HCT116 (cell line): ENCODE measurements around the gene OPALIN.

ENCODE experiments used
- CTCF ChIP-seq, 3 experiments: fragments of 200-600 bp in 1 of 3; sonication (generic) in 1 of 3; IDR thresholded peaks in 2 of 3; conservative IDR thresholded peaks in 1 of 3; 2 replicates each; pipeline ENCODE4 v1.5.1; 2012 to 2017; ENCODE audit warnings: low read depth in 2 of 3, low read length in 2 of 3, antibody characterized with exemption in 1 of 3, borderline replicate concordance in 1 of 3, control low read depth in 1 of 3, mild to moderate bottlenecking in 1 of 3, mixed read lengths in 1 of 3, mixed run types in 1 of 3, moderate library complexity in 1 of 3; ENCODE audit not compliant: insufficient read depth in 1 of 3
- EZH2 ChIP-seq: fragments of 200-600 bp; sonication (generic); IDR thresholded peaks from 2 replicates; pipeline ENCODE4 v1.6.1; 2017; ENCODE audit warnings: antibody characterized with exemption, mixed run types
- JUND ChIP-seq: IDR thresholded peaks from 2 replicates; pipeline ENCODE4 v1.6.1; 2012
- POLR2A ChIP-seq: IDR thresholded peaks from 2 replicates; pipeline ENCODE4 v1.7.0; 2011; ENCODE audit warnings: borderline replicate concordance; ENCODE audit not compliant: insufficient read depth, insufficient read length; ENCODE audit errors: extremely low read depth
- REST ChIP-seq: IDR thresholded peaks from 2 replicates; pipeline ENCODE4 v1.6.1; 2012; ENCODE audit warnings: low read depth
- TF ChIP-seq, protein P1 (sequence below): IDR thresholded peaks from 2 replicates; pipeline ENCODE4 v1.6.1; 2012

DNA sequence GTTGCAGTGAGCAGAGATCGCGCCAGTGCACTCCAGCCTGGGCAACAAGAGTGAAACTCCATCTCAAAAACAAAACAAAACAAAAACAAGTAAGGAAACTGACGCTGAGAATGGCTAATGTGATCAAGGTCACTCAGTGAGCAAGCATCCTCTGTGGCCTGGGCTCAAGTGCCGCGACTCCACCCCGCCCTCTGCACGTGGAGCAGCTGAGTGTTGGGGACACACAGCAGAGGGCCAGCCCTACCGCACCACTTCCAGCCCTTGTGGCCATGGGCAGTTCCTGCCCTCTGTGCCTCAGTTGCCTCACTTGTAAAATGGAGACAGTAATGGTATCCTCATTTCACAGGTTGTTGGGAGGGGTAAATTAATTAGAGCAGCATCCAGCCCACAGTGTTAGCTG is 21.0 kb upstream of the OPALIN start:
- no peak for TF ChIP-seq CTCF (IDR thresholded peaks at IDR 0.05 in 2 of 3, conservative IDR thresholded peaks at IDR 0.05 in 1 of 3; ENCODE audit: borderline replicate concordance in 1 of 3, insufficient read depth in 1 of 3, low read depth in 2 of 3, low read length in 2 of 3)
- no peak for TF ChIP-seq EZH2
- no peak for TF ChIP-seq JUND
- TF ChIP-seq POLR2A: no peak
- TF ChIP-seq REST: no peak
- TF ChIP-seq, protein P1, sequence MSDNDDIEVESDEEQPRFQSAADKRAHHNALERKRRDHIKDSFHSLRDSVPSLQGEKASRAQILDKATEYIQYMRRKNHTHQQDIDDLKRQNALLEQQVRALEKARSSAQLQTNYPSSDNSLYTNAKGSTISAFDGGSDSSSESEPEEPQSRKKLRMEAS: no peak
